ENCODE results near the gene DAPK1. TPM values are rescaled to one million over a fixed set of nuclear protein-coding genes. Genes with fewer than 3 reads are reported as not detected.
"Not testable (repeated sequence)": the region's sequence is repeated elsewhere in the genome, so short reads cannot be mapped to it uniquely, and the experiment has no call there.

The DAPK1 gene
- total RNA-seq, 1 donor from 2014 or later, result 66.0 TPM

DNA sequence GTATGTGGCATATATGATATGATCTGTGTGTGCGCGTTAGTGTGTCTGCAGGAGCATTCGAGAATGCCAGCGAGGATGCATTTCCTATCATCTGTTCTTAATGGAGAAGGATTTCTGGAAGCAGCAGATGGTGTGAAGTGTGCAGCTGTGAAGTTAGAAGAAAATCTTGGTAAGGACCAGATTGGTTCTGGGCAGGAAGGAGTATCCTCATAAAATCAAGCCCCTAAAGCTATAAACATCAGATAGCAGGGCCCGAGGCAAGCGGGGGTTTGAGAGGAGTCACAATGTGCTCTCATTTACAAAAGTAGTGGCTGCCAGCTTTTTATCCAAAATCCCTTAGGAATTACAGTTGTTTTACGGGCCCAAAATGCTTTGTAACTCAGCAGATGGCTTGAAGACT lies 40.0 kb downstream of the DAPK1 start:
- no peak for FAIRE-seq
- no peak for DNase-seq (ENCODE audit: low spot score in 2 of 2)

DNA sequence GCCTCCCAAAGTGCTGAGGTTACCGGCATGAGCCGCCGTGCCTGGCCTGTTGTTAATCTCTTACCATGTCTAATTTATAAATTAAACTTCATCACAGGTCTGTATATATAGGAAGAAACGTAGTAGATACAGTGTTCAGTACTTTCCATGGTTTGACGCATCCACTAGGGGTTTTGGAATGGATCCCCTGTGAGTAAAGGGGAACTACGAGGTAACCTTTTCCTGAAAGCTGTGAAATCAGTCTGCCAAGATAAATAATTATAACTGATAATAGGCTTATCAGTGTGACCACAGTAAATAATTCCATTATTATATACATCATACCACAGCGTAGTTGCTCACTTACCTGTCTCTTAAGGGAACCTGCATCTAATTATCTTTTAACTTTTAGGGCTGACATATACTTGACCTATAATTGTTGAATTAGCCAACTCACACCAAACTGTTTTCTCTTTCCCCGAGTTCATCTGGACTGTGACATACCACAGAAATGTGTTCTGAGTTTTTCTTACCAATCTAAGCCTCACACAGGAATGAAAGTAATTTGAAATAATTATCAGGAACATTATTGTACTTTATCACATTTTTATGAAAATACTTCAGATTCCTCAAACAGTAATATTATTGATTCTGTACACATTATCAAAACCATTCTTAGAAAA lies 42.9 kb downstream of the DAPK1 start:
- FAIRE-seq, result no peak
- no peak for DNase-seq (ENCODE audit: low spot score in 2 of 2)

DNA sequence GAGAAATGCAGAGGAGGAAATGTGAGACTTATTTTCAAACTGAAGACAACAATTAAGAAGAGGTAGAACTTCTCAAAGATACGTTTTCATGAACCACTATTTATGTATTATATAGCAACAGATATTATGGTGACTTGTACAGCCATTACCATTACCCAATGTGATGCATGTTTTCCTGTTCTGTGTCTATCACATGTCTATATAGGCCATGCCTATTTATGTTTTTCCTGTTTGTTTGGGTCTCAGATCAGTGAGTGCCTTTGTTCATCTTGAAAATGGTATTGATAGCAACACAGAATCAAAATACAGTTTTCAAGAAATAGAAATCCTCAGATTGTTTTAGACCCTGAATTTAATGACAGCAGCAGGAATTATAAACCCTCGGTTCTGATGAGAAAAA lies 44.0 kb downstream of the DAPK1 start:
- no peak for FAIRE-seq

DNA sequence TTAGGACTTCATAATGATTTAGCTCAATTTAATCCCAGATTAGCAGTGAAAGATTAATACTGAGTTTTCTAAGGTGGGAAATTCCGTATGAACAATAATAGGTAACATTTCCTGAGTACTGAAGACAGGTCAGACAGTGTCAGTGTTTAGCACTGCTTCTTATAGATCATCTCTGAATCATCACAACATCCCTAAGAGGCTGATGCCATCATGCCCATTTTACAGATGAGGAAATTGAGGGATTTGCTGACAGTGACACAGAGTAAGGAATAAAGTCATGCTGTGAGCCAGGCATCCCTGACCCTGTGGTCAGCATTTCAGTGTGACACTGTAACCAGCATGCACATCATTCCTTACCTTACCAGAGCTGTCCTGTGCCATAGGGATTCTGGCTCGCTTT lies 44.5 kb downstream of the DAPK1 start:
- FAIRE-seq (no peak), DNase-seq (ENCODE audit: low spot score in 2 of 2) (no peak)

More for the DNA sequence above, 44.0 kb downstream of the DAPK1 start:
- no peak for DNase-seq (ENCODE audit: low spot score in 2 of 2)

DNA sequence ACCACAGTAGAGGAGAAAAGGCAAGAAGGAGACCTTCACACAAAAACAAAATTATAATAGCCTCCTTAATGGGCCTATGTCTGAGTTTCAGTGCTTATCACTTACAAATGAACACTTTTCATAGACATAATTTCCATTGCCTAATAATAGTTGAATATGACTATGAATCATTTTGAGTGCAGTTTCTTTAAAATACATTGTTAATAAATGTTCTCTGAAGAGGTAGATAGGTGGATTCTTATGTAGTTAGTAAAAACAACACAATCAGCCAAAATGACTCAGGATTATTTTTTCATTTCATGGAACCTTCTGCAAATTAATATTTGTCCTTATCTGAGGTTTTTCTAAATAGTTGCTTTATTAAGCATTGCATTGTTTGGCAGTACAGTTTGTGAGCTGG lies 45.6 kb downstream of the DAPK1 start:
- FAIRE-seq (no peak), DNase-seq (ENCODE audit: low spot score in 2 of 2) (no peak)

DNA sequence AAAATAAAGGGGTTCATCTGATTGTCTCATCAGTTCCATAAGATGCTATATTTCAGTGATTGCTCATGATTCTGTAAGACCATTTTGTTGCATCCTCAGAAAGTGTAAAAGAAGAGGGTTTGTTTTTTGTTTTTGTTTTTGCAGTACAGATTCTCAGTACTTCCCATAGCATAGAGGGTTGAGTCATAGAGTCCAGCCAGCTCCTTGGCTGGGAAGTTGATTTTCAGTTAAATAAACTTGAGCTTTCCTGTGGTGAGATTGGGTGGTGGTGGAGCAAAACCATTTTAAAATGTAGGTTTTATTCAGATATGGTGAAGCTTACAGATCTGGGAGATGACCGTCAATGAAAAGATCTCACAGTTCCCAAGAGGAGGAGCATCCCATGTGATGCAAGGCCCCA lies 48.2 kb downstream of the DAPK1 start:
- FAIRE-seq (no peak), DNase-seq (ENCODE audit: low spot score in 2 of 2) (no peak)

DNA sequence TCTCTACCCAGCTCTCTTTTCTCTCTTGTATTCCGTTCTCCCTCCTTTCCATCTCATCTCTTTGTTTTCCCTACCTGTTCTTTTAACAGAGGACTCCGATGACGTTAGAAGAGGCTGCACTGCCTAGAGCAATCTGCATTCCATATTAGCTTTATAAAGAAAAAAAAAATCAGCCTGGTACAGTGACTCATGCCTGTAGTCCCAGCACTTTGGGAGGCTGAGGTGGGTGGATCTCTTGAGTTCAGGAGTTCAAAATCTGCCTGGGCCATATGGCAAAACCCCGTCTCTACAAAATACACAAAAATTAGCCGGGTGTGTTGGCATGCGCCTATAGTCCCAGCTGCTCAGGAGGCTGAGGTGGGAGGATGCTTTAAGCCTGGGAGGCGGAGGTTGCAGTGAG lies 49.0 kb downstream of the DAPK1 start:
- DNase-seq (ENCODE audit: low spot score in 2 of 2) (no peak), FAIRE-seq (no peak)

DNA sequence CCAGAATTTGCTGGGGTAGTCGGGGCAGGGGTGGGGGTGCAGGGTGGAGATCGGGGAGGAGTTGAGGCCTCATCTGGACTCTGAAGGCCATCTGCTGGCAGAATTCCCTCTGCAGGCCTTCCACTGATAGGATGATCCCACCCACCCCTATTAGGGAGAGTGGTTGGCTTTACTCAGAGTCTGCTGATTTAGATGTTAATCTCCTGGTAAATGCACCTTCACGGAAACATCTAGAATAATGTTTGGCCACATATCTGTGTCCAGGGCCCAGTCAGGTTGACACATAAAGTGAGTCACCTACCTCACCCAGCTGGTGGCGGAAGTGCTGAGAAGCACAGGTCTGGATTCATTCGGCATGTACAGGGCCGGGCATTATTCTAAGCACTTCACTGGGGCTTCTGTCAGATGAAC lies 50.0 kb downstream of the DAPK1 start:
- no peak for DNase-seq (ENCODE audit: low spot score in 2 of 2)
- FAIRE-seq, result no peak

DNA sequence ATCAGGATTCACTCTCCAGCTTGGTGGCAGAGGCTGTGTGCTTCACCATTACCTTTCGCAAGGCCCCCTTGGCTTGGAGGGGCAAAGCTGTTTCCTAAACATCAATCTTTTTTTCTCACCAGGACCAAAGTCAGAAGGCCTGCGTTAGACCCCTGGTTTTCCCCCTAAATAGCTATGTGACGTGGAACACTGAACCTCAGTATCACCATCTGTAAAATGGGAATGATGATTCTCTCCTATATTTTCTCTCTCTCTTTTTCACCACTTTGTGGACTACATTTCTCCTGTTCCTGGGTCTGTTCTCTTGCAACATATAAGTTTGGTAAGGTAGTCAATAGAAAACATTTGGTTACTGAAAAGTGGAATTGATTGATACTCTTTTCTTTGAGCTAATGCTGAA lies 50.5 kb downstream of the DAPK1 start:
- no peak for FAIRE-seq
- no peak for DNase-seq (ENCODE audit: low spot score in 2 of 2)

DNA sequence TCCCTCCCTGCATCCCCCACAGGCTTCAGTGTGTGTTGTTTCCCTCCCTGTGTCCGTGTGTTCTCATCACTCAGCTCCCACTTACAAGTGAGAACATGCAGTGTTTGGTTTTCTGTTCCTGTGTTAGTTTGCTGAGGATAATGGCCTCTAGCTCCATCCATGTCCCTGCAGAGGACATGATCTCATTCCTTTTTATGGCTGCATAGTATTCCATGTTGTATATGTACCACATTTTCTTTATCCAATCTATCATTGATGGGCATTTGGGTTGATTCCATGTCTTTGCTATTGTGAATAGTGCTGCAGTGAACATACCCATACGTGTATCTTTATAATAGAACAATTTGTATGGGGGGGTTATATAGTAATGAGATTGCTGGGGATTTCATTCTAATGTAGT lies 51.4 kb downstream of the DAPK1 start:
- FAIRE-seq; DNase-seq (ENCODE audit: low spot score in 2 of 2): not testable (repeated sequence)

DNA sequence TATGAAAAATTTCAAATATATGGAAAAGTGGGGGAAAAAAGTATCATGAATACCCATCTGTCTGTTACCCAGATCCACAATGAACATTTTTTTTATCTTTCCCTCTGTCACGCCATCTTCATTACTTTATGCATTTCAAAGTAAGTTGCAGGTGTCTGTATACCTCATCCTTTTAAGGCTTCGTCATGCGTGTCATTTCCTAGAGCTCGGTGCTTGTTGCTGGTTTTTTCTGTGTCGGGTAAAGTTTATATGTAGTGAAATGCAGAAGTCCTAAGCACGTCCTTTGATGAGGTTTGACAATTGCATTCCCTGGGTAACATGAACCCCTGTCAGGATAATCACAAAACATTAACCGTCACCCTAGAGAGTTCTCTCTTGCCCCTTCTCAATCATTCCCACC lies 52.1 kb downstream of the DAPK1 start:
- FAIRE-seq, result no peak

DNA sequence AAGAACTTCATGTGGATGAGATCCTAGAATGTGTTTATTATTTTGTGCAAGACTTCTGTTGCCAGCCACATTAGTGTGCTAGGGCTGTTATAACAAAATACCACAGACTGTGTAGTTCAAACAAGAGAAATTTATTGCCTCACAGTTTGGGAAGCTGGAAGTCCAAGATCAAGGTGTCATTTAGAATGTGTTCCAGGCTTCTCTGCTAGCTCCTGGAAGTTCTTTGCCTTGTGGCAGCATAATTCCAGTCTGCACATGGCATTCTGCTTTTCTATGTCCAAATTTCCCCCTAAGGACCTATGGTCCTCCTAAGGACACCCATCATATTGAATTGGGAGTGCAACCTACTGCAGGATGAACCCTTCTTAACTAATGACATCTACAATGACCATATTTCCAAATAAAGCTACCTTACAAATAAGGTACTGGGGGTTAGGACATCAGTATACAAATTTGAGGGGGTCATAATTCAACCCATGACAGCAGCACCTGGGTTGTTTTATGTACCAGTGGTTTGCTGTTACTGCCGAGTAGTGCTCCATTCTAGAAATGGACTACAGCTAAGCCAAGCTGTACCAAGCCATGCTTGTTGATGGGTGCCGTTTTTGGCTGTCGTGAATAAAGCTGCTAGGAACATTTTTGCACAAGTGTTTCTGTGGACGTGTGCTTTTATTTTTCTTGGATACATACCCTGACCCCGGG lies 52.7 kb downstream of the DAPK1 start:
- FAIRE-seq (no peak), DNase-seq (ENCODE audit: low spot score in 2 of 2) (no peak)

More for the DNA sequence above, 52.1 kb downstream of the DAPK1 start:
- no peak for DNase-seq (ENCODE audit: low spot score in 2 of 2)

DNA sequence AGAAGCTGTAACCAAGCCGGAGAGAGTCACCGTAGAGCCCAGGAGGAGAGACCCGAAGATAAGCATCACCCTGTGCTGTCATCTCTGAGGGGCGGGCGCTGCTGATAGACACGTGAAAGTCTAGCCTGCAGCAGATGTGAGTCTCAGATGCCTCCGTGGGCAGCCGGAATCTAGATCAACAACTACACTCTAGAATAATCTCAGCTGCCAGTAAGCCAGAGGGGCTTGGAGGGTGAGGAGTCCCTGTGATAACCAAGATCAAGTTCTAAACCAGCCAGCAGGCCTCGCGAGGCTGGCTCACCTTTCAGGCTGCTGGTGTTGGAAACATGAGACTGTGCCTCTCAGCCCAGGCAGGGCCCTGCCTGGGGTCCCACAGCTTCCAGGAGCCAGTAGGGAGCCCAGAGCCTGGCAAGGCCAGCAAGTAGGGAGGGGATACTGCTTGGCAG lies 54.1 kb downstream of the DAPK1 start:
- FAIRE-seq, result no peak
- no peak for DNase-seq (ENCODE audit: low spot score in 2 of 2)

DNA sequence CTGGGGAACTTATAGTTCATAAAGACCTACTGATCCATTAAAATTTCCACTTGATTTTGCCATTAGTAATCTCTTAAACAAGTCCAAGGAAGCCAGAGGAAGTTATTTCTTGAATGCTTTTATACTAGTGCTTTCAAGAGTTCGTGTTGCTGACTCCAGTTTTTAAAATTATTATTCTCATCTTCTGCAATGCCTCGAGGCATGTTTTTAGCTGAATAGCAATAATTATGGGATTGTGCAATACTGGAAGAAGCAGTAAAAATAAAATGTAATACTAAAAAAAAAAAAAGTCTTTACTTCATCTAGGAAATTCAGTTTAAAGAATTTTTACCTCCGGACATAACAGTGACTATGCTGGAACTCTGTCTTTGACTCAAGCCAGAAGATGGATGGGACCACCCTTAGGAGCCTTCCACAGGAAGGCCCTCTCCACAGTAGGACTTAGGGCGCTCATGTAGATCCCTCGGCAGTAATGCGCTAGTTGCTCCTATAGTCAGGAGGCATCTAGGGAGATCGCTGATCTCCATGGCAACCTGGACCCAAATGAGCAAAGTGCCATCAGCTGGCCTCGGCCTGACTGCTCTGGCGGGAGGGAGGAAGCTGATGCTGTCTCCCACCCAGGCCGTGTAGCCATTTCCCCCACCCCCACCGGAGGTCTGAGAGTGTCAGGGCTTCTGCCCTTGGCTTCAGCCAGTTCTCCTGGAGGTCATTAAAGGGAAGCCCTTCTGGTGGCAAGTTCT lies 56.7 kb downstream of the DAPK1 start:
- DNase-seq (ENCODE audit: low spot score in 2 of 2) (no peak), FAIRE-seq (no peak)

DNA sequence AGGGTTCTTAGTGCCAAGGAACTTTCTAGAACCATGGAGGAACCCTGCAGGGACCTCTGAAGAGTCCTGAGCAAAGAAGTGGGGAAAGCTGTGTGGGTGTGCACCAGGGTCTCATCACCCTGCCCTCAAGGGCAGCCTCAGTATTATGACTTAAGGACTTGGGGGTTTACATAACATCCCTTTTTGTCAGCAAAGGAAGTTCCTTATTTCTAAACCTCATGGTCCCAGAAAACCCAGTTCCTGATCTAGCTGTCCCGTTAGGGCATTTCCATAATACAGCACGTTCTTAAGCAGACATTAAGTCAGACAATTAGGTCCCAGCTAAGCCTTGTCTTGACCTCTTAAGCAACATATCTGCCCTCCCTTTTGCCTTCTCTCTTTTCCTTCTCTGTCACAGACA lies 57.3 kb downstream of the DAPK1 start:
- FAIRE-seq, result no peak
- no peak for DNase-seq (ENCODE audit: low spot score in 2 of 2)

DNA sequence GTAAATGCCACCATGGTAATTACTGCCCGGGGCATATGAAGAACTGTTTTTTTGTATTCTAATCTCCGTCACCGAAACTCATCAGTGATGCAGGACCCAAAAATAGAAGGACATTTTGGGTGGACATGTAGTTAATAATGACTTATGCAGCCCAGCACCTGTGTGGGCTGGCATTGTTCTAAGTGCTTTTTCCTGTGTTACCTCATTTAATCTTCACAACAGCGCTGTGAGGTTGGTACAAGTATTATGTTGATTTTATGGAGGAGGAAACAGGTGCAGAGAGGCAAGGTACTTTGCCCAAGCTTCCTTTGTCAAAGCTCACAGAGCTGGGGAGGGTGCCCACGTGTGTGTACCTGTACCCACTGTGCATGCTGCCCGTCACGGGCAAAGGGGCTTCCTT lies 58.4 kb downstream of the DAPK1 start:
- FAIRE-seq (no peak), DNase-seq (ENCODE audit: low spot score in 2 of 2) (no peak)

DNA sequence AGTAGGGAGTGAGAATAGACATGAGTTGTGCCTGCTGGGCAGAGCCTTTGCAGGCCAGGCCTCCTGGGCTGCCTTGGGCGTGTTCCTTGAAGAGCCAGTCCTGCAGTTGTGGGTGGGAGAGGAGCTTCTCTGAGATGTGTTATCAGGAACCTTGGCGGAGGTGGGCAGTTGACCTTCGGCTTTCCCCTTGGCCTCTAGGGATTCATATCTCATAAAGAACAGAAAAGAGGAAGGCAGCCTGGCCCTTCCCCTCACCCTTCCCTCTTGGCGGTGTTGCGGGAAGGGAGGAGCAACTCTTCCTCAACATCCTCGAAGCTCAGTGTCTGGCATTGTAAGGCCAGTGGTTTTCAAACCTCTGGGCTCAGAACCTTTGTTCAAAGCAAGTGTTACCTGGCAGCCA lies 59.2 kb downstream of the DAPK1 start:
- DNase-seq (ENCODE audit: low spot score in 2 of 2), result no peak

DNA sequence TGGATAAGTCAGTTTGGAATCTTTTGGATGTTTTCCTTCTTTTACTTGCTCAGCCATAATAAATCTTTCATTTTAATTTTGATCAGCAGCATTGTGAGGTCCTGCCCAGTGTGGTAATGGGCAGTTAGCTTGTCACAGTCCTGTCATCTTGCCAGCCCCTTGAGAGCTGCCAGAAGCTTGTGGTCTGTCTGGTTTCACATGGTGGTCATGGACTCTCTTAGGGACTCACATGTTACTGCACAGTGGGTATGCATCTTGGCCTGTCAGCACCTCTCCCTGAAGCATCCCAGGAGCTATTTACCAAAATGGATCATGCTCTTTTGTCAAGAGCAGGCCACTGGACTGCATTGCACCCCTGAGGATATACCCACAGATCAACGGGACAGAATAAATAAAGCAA lies 60.3 kb downstream of the DAPK1 start:
- no peak for DNase-seq (ENCODE audit: low spot score in 2 of 2)
- FAIRE-seq, result no peak

More for the DNA sequence above, 59.2 kb downstream of the DAPK1 start:
- no peak for FAIRE-seq

DNA sequence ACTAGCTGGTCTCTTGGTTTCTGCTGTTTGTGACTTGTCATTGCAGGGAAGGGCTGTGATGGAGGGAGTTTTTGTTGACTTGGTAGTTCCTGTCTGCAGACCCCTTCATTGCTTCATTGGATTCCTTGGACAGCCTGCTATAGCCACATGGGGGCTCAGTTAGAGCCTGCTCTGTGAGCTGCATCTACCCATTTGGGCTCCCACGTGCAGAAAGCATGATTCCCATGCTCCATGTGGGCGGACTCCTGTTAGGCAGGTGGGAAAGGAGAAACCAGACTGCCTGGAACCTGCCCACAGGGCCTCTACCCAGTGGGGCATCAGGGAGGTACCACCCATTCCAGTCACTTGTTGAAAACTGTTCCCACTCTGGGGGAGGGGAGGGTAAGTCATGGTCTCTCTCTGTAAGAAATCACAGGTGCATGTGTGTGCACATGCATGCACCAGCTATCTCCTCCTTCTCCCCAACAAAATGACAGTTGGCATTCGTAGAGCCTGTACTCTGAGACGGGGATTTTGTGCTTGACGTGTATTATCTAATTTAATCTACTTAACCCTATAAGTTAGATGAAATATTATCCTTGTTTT lies 61.0 kb downstream of the DAPK1 start:
- FAIRE-seq, result no peak

DNA sequence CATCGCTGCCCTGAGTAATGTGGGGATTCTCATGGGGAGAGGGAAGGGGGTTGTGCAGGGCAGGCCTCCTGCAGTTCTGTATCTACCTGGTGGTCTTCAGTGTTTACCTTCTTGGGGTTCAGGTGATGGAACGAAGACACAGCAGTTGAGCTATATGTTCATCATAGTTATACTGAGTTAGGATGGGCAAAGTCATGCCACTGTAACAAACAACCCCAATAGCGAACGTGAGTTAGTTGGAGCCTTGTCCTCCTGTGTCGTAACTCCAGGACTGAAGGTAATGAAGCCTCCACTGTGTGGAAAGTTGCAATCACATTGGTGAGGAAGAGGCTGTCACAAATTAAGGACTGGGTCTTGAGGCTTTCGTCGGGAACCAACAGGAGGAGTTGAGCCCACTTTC lies 64.4 kb downstream of the DAPK1 start:
- FAIRE-seq (no peak), DNase-seq (ENCODE audit: low spot score in 2 of 2) (no peak)

More for the DNA sequence above, 61.0 kb downstream of the DAPK1 start:
- no peak for DNase-seq (ENCODE audit: low spot score in 2 of 2)

DNA sequence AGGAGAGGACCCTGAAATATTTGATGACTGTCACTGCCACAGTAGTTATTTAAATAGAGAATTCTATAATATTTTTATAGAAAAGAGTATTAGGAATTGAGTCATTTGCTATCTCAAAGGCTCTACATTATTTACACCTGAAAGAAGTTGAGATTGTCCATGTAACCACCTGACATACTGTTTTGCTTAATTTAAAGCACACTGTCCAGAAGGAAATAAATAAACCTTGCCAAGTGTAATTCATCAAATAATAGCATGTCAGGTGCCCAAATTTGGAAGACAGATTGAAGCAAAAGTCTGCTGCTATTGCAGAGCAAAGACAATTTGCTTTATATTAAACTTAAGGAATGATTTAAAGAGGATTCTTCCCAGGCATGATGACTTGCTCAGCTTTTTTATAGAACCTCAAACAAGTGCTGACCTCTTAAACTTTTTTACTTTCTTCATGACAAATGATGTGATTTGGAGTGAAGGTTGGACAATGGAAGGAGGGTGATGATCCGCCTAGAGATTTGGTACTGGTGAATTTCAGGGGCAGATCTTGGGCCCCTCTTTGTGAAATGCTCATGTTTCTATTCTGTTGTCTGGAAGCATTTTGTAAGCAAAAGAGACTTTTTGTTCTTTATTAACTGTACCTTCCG lies 65.0 kb downstream of the DAPK1 start:
- no peak for FAIRE-seq
- no peak for DNase-seq (ENCODE audit: low spot score in 2 of 2)

All from frontal cortex (tissue), 4 donors.